ENCODE results near the gene DNM3.

DNM3 gene

GRCh38 chr1:172442843-172443565 is 601.7 kb downstream of the DNM3 start:
- FAIRE-seq: no peak

GRCh38 chr1:172443666-172444453 is 602.6 kb downstream of the DNM3 start, which contains the start of gene PIGC:
TSS of gene PIGC (minus strand) at chr1:172444069. CDS start at chr1:172442622, 1,447 bp downstream.
- FAIRE-seq: no peak

GRCh38 chr1:172446547-172446946 is 605.2 kb downstream of the DNM3 start:
- no peak for FAIRE-seq

- FAIRE-seq: no peak
These were observed 606.3 kb downstream of the DNM3 start for GRCh38 chr1:172447641-172448040.

GRCh38 chr1:172448995-172449584 is 607.8 kb downstream of the DNM3 start:
- no peak for FAIRE-seq

- no peak for FAIRE-seq
These were observed 608.6 kb downstream of the DNM3 start for GRCh38 chr1:172449585-172450523.

- FAIRE-seq: no peak
These were observed 609.2 kb downstream of the DNM3 start for GRCh38 chr1:172450524-172450885.

GRCh38 chr1:172451002-172451443 is 609.7 kb downstream of the DNM3 start:
- no peak for FAIRE-seq

- FAIRE-seq: no peak
These were observed 611.3 kb downstream of the DNM3 start for GRCh38 chr1:172452536-172453152.

- no peak for FAIRE-seq
These were observed 611.9 kb downstream of the DNM3 start for GRCh38 chr1:172453153-172453545.

GRCh38 chr1:172453607-172454006 is 612.3 kb downstream of the DNM3 start:
- FAIRE-seq: no peak

GRCh38 chr1:172455451-172455850 is 614.2 kb downstream of the DNM3 start:
- no peak for FAIRE-seq

- no peak for FAIRE-seq
These were observed 615.1 kb downstream of the DNM3 start for GRCh38 chr1:172456344-172456769.

GRCh38 chr1:172457479-172458130 is 616.3 kb downstream of the DNM3 start:
- no peak for FAIRE-seq

GRCh38 chr1:172460177-172460576 is 618.9 kb downstream of the DNM3 start:
- no peak for FAIRE-seq

GRCh38 chr1:172460887-172461315 is 619.6 kb downstream of the DNM3 start:
- no peak for FAIRE-seq

All from colon (tissue), 2 donors.